Gastrocnemius medialis (tissue), 4 donors: ENCODE data around the gene GNG13. TPM values are rescaled to one million over a fixed set of nuclear protein-coding genes. Genes with fewer than 3 reads are reported as not detected.

Experiments
- ATAC-seq, 2 donors: fragments of 150-250 bp; one replicate each; pipeline ENCODE4 v1.9.1; 2016
- DNase-seq, 2 donors: peaks; one replicate each; pipeline ENCODE4 v3.0.0-alpha.2; 2019
- H3K27ac ChIP-seq, 4 donors: fragments of 200-600 bp; sonication (generic); 1 replicate in 1 of 4; 2 replicates in 3 of 4; pipeline ENCODE4 v1.5.1; 2016 to 2018; ENCODE audit warnings: mild to moderate bottlenecking in 2 of 4, moderate library complexity in 1 of 4
- H3K27me3 ChIP-seq, 3 donors: fragments of 200-600 bp; sonication (generic) in 2 of 3; 1 replicate in 1 of 3; 2 replicates in 2 of 3; pipeline versions ENCODE4 v1.5.1 to v1.6.0; 2016 to 2019; ENCODE audit warnings: mild to moderate bottlenecking in 1 of 3, moderate library complexity in 1 of 3
- H3K36me3 ChIP-seq, 2 donors: fragments of 200-600 bp; sonication (generic) in 1 of 2; one replicate each; pipeline ENCODE4 v1.5.1; 2017 to 2018
- H3K4me1 ChIP-seq, 2 donors: fragments of 200-600 bp; sonication (generic) in 1 of 2; one replicate each; pipeline ENCODE4 v1.5.1; 2016 to 2017; ENCODE audit warnings: mild to moderate bottlenecking in 2 of 2
- H3K4me3 ChIP-seq, 4 donors: fragments of 200-600 bp; sonication (generic) in 3 of 4; 1 replicate in 1 of 4; 2 replicates in 3 of 4; pipeline ENCODE4 v1.5.1; 2016 to 2019; ENCODE audit warnings: mild to moderate bottlenecking in 2 of 4
- H3K9me3 ChIP-seq, 3 donors: fragments of 200-600 bp; sonication (generic) in 2 of 3; 1 replicate in 1 of 3; 2 replicates in 2 of 3; pipeline ENCODE4 v1.5.1; 2016 to 2019
- POLR2A ChIP-seq, 2 donors: fragments of 450-650 bp; IDR thresholded peaks; one replicate each; pipeline ENCODE4 v1.6.1; 2017; ENCODE audit warnings: antibody characterized with exemption in 2 of 2, mild to moderate bottlenecking in 2 of 2, moderate library complexity in 2 of 2
- in situ Hi-C, 4 donors: fragments of 200-750 bp; cut with MboI; loops; one replicate each; pipeline versions ENCODE4 v1.15.0 to v1.8.0; 2017; ENCODE audit warnings: low sequenced_read_pairs in 4 of 4
- intact Hi-C: fragments of 100-400 bp; cut with DNase I; formaldehyde crosslinking; loops from one replicate; pipeline ENCODE4 v1.15.1; 2023; ENCODE audit warnings: low total_unique reads
- total RNA-seq, 4 donors: library from RNA; depleted of rRNA; stranded (reverse); fragments of >200 nt; gene quantifications; one replicate each; pipeline versions ENCODE4 v1.1.0 to v1.2.3, GENCODE V29; 2016
- TF ChIP-seq, protein P1 (sequence below), 5 experiments: fragments of 450-650 bp in 3 of 5; fragments of 200-600 bp in 2 of 5; sonication (generic) in 2 of 5; IDR thresholded peaks in 4 of 5; conservative IDR thresholded peaks in 1 of 5; 1 replicate in 4 of 5; 2 replicates in 1 of 5; pipeline ENCODE4 v1.5.1; 2016 to 2019; ENCODE audit warnings: antibody characterized with exemption in 5 of 5, mild to moderate bottlenecking in 3 of 5, moderate library complexity in 3 of 5

The GNG13 gene
- total RNA-seq, 4 donors from 2014 or later, result not detected

DNA sequence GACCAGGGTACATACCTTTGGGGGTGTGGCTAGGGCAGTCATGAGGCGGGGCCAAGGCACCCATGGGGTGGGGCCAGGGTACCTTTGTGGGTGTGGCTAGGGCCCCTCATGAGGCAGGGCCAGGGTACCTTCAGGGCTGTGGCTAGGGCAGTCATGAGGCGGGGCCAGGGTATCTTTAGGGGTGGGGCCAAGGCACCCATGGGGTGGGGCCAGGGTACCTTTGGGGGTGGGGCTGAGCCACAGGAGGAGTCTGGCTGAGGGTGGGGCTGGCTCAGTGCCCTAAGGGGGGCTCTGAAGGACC lies 3.5 kb downstream of the GNG13 start:
- H3K36me3 ChIP-seq, result no peaks in the 10 kb centered on the region
- no peak overlapping the region for H3K4me3 ChIP-seq
- no peaks in the 10 kb centered on the region for H3K9me3 ChIP-seq
- in situ Hi-C loops, result no loop called here
- DNase-seq, result no peak
- H3K27me3 ChIP-seq, result peaks cover 27 to 52% (median 41%) of the 10 kb centered on the region in 3 donors
- intact Hi-C loops, result no loop called here
- no peak overlapping the region for H3K27ac ChIP-seq
- no peaks in the 10 kb centered on the region for H3K4me1 ChIP-seq
- TF ChIP-seq, protein P1, sequence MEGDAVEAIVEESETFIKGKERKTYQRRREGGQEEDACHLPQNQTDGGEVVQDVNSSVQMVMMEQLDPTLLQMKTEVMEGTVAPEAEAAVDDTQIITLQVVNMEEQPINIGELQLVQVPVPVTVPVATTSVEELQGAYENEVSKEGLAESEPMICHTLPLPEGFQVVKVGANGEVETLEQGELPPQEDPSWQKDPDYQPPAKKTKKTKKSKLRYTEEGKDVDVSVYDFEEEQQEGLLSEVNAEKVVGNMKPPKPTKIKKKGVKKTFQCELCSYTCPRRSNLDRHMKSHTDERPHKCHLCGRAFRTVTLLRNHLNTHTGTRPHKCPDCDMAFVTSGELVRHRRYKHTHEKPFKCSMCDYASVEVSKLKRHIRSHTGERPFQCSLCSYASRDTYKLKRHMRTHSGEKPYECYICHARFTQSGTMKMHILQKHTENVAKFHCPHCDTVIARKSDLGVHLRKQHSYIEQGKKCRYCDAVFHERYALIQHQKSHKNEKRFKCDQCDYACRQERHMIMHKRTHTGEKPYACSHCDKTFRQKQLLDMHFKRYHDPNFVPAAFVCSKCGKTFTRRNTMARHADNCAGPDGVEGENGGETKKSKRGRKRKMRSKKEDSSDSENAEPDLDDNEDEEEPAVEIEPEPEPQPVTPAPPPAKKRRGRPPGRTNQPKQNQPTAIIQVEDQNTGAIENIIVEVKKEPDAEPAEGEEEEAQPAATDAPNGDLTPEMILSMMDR (IDR thresholded peaks at IDR 0.05 in 4 of 5, conservative IDR thresholded peaks at IDR 0.05 in 1 of 5), result no peak
- ATAC-seq, result no peak

DNA sequence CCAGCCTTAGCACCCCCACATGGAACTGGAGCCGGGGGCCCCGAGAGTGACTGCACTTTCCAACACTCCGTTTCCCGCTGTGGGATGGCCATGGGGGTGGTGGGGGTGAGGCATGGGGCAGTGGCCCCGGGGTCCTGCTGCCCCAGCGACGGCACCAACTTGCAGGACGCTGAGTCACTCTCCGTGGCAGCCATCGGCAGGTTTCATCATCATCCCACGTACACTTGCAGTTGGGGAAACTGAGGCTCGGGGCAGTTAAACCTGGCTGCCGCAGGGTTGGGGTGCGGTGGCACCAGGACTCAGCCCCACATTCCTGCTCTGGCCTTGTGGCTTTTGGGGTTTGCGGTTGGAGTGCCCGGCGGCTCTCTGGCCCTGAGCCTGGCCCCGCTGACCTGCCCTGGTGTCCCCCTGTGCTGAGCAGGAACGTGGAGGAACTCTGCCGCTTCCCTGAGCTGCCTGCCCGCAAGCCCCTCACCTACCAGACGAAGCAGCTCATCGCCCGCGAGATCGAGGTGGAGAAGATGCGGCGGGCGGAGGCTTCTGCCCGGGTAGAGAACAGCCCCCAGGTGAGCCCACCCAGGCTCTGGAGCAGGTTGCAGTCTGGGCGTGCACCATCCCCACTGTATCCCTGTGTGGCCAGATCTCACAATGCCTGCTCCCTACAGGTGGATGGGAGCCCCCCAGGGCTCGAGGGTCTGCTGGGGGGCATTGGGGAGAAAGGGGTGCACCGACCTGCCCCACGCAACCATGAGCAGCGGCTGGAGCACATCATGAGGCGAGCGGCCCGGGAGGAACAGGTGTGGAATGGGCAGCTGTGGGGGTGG lies 4.0 kb downstream of the GNG13 start:
- Histone ChIP-seq H3K4me3 (no peak overlapping the region), H3K4me1 (no peaks in the 10 kb centered on the region), H3K36me3 (no peaks in the 10 kb centered on the region), H3K27me3 (peaks cover 24 to 46% (median 36%) of the 10 kb centered on the region in 3 donors), H3K9me3 (no peaks in the 10 kb centered on the region), H3K27ac (no peak overlapping the region)
- DNase-seq (no peak), ATAC-seq (no peak)
- in situ Hi-C loops, result no loop called here
- intact Hi-C loops, result no loop called here
- TF ChIP-seq, protein P1 (IDR thresholded peaks at IDR 0.05 in 4 of 5, conservative IDR thresholded peaks at IDR 0.05 in 1 of 5), result no peak
- no peak for TF ChIP-seq POLR2A (IDR thresholded peaks at IDR 0.05)

DNA sequence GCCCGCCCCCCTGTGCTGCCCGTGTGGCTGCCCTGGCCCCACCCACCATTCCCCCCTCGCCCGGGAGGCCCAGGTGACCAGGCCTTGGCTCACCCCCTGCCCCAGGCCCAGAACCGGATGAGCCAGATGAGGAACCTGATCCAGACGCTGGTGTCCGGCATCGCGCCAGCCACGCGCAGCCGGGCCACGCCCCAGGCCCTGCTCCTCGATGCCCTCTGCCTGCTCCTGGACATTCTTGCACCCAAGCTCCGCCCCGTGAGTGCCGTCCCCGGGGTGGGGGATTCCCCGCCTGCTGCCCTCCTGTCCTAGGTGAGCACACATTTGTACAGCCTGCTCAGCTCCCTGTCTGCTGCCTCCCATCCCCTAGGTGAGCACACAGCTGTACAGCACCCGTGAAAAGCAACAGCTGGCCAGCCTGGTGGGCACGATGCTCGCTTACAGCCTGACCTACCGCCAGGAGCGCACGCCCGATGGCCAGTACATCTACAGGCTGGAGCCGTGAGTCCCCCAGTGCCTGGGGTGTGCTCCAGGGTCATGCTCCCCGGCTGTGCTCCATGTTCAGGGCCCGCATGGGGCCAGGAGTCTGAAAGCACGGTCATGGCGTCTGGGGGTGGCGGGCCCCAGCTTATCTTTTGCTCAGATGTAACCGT lies 4.8 kb downstream of the GNG13 start:
- ATAC-seq (no peak), DNase-seq (no peak)
- Histone ChIP-seq H3K4me3 (no peak overlapping the region), H3K27me3 (peaks cover 16 to 38% (median 27%) of the 10 kb centered on the region in 3 donors), H3K4me1 (no peaks in the 10 kb centered on the region), H3K9me3 (no peaks in the 10 kb centered on the region), H3K36me3 (no peaks in the 10 kb centered on the region), H3K27ac (no peak overlapping the region)
- intact Hi-C loops, result no loop called here
- in situ Hi-C loops, result no loop called here
- TF ChIP-seq POLR2A (IDR thresholded peaks at IDR 0.05), result no peak
- TF ChIP-seq, protein P1 (IDR thresholded peaks at IDR 0.05 in 4 of 5, conservative IDR thresholded peaks at IDR 0.05 in 1 of 5), result no peak

DNA sequence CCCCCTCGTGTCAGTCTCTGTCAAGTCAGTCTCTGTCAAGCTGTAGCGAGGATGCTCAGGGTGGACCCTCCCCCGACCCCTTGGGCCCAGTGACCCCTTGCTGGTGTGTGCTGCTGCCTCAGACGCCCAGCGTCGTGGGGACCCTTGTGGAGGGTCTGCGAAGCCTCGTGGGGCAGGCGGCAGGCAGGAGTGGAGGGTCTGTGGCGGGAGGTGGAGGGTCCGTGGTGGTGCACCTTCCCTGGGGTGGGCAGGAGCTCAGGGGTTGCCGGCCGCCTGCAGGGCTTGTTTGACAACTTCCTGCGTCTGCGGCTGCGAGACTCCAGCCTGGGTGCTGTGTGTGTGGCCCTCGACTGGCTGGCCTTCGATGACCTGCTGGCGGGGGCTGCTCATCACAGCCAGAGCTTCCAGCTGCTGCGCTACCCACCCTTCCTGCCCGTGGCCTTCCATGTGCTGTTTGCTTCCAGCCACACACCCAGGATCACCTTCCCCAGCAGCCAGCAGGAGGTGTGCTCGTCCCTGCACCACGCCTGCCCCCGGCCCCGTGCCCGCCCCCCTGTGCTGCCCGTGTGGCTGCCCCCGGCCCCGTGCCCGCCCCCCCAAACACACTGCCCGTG lies 5.6 kb downstream of the GNG13 start:
- no peak overlapping the region for H3K27ac ChIP-seq
- TF ChIP-seq POLR2A (IDR thresholded peaks at IDR 0.05), result no peak
- TF ChIP-seq, protein P1 (IDR thresholded peaks at IDR 0.05 in 4 of 5, conservative IDR thresholded peaks at IDR 0.05 in 1 of 5), result no peak
- no peak overlapping the region for H3K4me3 ChIP-seq
- H3K9me3 ChIP-seq, result no peaks in the 10 kb centered on the region
- no peak for DNase-seq
- intact Hi-C loops, result no loop called here
- no peak for ATAC-seq
- peaks cover 9 to 30% (median 20%) of the 10 kb centered on the region in 3 donors for H3K27me3 ChIP-seq
- no peaks in the 10 kb centered on the region for H3K4me1 ChIP-seq
- in situ Hi-C loops, result no loop called here
- no peaks in the 10 kb centered on the region for H3K36me3 ChIP-seq
